ENCODE results near the gene GOLGA3. TPM values are rescaled to one million over a fixed set of nuclear protein-coding genes. Genes with fewer than 3 reads are reported as not detected.

The GOLGA3 gene
- total RNA-seq, 2 experiments from 2014 or later, result 31.5 to 34.0 TPM

DNA sequence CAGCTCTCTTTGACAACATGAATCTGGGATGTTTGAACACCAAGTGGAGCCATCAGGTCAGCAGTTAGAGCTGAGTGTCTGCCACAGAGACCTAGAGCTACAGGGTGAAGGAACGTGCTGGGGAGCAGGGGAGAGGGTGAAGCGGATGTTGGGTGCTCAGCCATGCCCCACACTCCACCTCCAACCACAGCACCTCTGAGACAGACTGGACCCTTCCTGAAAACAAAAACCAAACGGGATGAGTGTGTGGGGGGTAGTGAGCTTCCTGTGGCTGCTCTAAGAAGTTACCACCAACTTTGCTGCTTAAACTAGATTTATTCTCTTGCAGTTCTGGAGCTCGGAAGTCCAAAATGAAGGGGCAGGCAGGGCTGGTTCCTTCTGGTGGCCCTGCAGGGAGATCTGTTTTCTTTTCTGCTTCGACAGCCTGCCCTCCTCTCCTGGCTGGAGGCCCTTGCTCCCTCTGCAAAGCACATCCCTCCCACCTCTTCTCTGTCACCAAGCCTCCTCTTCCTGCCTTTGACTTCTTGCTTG is 5.6 kb upstream of the GOLGA3 start:
- no peaks in the 10 kb centered on the region for H3K36me3 ChIP-seq (ENCODE audit: insufficient read depth, low read length)
- peak overlapping the region; percentile 25 to 38 for H3K27ac ChIP-seq (ENCODE audit: low read depth in 1 of 2, low read length in 2 of 2)
- ChIA-PET CTCF (interaction anchor here (0.6 to 1.5 kb wide), 2 partner anchors 16 to 71 kb away, joined by 3 to 4 read pairs; no protein-coding TSS in a partner anchor), POLR2A (interaction anchor here (0.7 to 2.5 kb wide), 11 partner anchors 13 to 246 kb away, joined by 3 to 16 read pairs (median 6); partner anchors contain the start of genes ANKLE2, CHFR and ZNF140)
- peaks cover 42% of the 10 kb centered on the region for H3K4me1 ChIP-seq (ENCODE audit: insufficient read depth, low read length)
- H3K27me3 ChIP-seq (ENCODE audit: control insufficient read depth in 1 of 2, insufficient read depth in 2 of 2, low read length in 2 of 2), result no peaks in the 10 kb centered on the region
- Mint-ChIP-seq H3K27me3 (no peaks in the 10 kb centered on the region), H3K9me3 (no peaks in the 10 kb centered on the region), H3K4me1 (ENCODE audit: low read depth) (peaks cover 45% of the 10 kb centered on the region), H3K36me3 (ENCODE audit: low read depth) (peaks cover 25% of the 10 kb centered on the region), H3K4me3 (peak overlapping the region; percentile 82), H3K27ac (peak overlapping the region; percentile 96)
- H3K4me3 ChIP-seq (ENCODE audit: low read length), result no peak overlapping the region
- DNase-seq, result peak in 10 of 14 experiments; percentile 6 to 64 (median 26)
- H3K9me3 ChIP-seq (ENCODE audit: control insufficient read depth in 1 of 2, insufficient read depth in 1 of 2, low read length in 2 of 2), result peaks cover 0 to 1% of the 10 kb centered on the region in 2 experiments
- TF ChIP-seq, protein P1, sequence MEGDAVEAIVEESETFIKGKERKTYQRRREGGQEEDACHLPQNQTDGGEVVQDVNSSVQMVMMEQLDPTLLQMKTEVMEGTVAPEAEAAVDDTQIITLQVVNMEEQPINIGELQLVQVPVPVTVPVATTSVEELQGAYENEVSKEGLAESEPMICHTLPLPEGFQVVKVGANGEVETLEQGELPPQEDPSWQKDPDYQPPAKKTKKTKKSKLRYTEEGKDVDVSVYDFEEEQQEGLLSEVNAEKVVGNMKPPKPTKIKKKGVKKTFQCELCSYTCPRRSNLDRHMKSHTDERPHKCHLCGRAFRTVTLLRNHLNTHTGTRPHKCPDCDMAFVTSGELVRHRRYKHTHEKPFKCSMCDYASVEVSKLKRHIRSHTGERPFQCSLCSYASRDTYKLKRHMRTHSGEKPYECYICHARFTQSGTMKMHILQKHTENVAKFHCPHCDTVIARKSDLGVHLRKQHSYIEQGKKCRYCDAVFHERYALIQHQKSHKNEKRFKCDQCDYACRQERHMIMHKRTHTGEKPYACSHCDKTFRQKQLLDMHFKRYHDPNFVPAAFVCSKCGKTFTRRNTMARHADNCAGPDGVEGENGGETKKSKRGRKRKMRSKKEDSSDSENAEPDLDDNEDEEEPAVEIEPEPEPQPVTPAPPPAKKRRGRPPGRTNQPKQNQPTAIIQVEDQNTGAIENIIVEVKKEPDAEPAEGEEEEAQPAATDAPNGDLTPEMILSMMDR (IDR thresholded peaks at IDR 0.05), result no peak
- intact Hi-C loops (cut with DNase I, micrococcal nuclease), result loop anchor here (2.0 to 5.0 kb wide), 3 partner anchors 33 to 71 kb away; no protein-coding TSS in a partner anchor
- peak; percentile 78 for ATAC-seq (ENCODE audit: poor library complexity)

DNA sequence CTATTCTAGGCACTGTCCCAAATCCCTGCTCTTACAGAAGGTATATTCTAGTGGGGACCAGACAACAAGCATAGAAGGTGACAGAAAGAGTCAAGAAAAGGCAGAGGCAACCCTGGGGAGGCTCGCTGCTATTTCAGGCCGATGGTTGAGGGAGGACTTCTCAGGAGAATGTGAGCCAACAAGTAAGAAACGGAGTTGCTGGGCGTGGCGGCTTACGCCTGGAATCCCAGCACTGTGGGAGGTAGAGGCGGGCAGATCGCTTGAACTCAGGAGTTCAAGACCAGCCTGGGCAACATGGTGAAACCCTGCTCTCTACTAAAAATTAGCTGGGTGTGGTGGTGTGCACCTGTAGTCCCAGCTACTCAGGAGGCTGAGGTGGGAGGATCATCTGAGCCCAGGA is 4.7 kb upstream of the GOLGA3 start:
- Mint-ChIP-seq H3K36me3 (ENCODE audit: low read depth) (peaks cover 24% of the 10 kb centered on the region), H3K4me3 (peak overlapping the region; percentile 82), H3K27me3 (no peaks in the 10 kb centered on the region), H3K4me1 (ENCODE audit: low read depth) (peaks cover 51% of the 10 kb centered on the region), H3K27ac (peak overlapping the region; percentile 96), H3K9me3 (no peaks in the 10 kb centered on the region)
- TF ChIP-seq, protein P1 (IDR thresholded peaks at IDR 0.05), result no peak
- intact Hi-C loops (cut with DNase I, micrococcal nuclease), result loop anchor here (5.0 kb wide), 2 partner anchors 34 to 39 kb away; no protein-coding TSS in a partner anchor
- ChIA-PET POLR2A (interaction anchor here (0.8 to 2.5 kb wide), 6 partner anchors 34 to 76 kb away, joined by 4 to 16 read pairs (median 7); partner anchors contain the start of genes ANKLE2 and CHFR), CTCF (no interaction called here)
- Histone ChIP-seq H3K27me3 (ENCODE audit: control insufficient read depth in 1 of 2, insufficient read depth in 2 of 2, low read length in 2 of 2) (no peaks in the 10 kb centered on the region), H3K9me3 (ENCODE audit: control insufficient read depth in 1 of 2, insufficient read depth in 1 of 2, low read length in 2 of 2) (peaks cover 0 to 4% of the 10 kb centered on the region in 2 experiments), H3K27ac (ENCODE audit: low read depth in 1 of 2, low read length in 2 of 2) (peak overlapping the region in 1 of 2 donors; percentile 25), H3K4me1 (ENCODE audit: insufficient read depth, low read length) (peaks cover 44% of the 10 kb centered on the region), H3K36me3 (ENCODE audit: insufficient read depth, low read length) (no peaks in the 10 kb centered on the region), H3K4me3 (ENCODE audit: low read length) (no peak overlapping the region)
- DNase-seq (no peak), ATAC-seq (ENCODE audit: poor library complexity) (no peak)

DNA sequence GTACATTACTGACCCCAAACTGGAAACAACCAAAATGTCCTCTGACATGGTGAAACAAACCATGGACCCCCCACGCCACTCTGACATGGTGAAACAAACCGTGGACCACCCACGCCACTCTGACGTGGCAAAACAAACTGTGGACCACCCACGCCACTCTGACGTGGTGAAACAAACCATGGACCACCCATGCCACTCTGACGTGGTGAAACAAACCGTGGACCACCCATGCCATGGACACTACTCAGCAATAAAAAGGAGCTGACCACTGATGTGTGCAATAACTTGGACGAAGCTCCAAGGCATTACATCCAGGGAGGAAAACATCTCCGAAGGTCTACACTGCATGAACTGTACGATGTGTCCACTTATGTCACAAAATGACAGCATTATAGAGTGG is 3.1 kb upstream of the GOLGA3 start:
- no peak for ATAC-seq (ENCODE audit: poor library complexity)
- Mint-ChIP-seq H3K4me3 (no peak overlapping the region), H3K27ac (no peak overlapping the region), H3K36me3 (ENCODE audit: low read depth) (peaks cover 36% of the 10 kb centered on the region), H3K27me3 (no peaks in the 10 kb centered on the region), H3K4me1 (ENCODE audit: low read depth) (peaks cover 57% of the 10 kb centered on the region), H3K9me3 (no peaks in the 10 kb centered on the region)
- TF ChIP-seq, protein P1 (IDR thresholded peaks at IDR 0.05), result no peak
- no peak for DNase-seq
- Histone ChIP-seq H3K36me3 (ENCODE audit: insufficient read depth, low read length) (peaks cover 6% of the 10 kb centered on the region), H3K9me3 (ENCODE audit: control insufficient read depth in 1 of 2, insufficient read depth in 1 of 2, low read length in 2 of 2) (peaks cover 0 to 4% of the 10 kb centered on the region in 2 experiments), H3K27me3 (ENCODE audit: control insufficient read depth in 1 of 2, insufficient read depth in 2 of 2, low read length in 2 of 2) (no peaks in the 10 kb centered on the region), H3K4me3 (ENCODE audit: low read length) (no peak overlapping the region), H3K27ac (ENCODE audit: low read depth in 1 of 2, low read length in 2 of 2) (no peak overlapping the region), H3K4me1 (ENCODE audit: insufficient read depth, low read length) (peaks cover 54% of the 10 kb centered on the region)
- ChIA-PET POLR2A (no interaction called here), CTCF (interaction anchor here (1.8 kb wide), 1 partner anchor 73 kb away, joined by 7 read pairs; no protein-coding TSS in a partner anchor)
- intact Hi-C loops (cut with DNase I, micrococcal nuclease), result loop anchor here (5.0 kb wide), 2 partner anchors 36 to 41 kb away; no protein-coding TSS in a partner anchor

All from CD4-positive, alpha-beta T cell (primary cell).